ENCODE data around the gene SAMD4A.
A peak's percentile ranks its signal among the peaks of the same experiment; 100 is the strongest.

Gene SAMD4A

DNA sequence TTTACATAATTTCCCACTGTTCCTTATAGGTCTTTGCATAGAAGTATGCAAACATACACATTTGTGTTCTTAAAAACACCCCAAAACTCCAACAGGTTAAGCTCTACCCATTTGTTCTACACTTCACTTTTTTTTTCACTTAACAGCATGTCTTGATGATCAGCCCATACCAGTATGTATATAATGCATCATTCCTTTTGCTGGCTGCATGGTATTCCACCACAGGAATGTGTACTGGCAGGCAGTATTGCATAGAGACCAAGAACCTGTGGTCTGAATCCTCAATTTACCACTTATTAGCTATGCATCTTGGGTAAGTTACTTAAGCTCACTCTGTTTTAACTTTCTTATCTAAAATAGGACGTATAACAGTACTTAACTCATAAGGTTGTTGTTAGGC lies 65.5 kb downstream of the SAMD4A start:
- no peak for DNase-seq (ENCODE audit: low read depth)

DNA sequence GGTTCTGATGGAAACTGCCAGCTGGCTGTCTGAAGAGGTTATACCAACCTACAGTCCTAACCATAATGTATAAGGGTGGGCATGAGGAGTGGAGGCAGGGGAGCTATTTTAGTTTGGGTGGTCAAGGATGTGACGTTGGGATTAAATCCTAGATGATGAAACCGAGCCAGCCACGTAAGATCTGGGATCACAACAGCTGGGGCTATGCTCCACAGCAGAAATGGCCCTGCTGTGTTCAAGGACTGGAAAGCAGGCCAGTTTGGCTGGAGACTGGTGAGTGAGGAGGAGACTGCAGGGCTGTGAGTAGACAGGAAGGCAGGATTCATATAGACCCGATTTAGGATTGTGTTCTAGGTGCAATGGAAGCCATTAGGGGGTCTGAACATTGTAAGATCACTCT lies 66.1 kb downstream of the SAMD4A start:
- no peak for DNase-seq (ENCODE audit: low read depth)

DNA sequence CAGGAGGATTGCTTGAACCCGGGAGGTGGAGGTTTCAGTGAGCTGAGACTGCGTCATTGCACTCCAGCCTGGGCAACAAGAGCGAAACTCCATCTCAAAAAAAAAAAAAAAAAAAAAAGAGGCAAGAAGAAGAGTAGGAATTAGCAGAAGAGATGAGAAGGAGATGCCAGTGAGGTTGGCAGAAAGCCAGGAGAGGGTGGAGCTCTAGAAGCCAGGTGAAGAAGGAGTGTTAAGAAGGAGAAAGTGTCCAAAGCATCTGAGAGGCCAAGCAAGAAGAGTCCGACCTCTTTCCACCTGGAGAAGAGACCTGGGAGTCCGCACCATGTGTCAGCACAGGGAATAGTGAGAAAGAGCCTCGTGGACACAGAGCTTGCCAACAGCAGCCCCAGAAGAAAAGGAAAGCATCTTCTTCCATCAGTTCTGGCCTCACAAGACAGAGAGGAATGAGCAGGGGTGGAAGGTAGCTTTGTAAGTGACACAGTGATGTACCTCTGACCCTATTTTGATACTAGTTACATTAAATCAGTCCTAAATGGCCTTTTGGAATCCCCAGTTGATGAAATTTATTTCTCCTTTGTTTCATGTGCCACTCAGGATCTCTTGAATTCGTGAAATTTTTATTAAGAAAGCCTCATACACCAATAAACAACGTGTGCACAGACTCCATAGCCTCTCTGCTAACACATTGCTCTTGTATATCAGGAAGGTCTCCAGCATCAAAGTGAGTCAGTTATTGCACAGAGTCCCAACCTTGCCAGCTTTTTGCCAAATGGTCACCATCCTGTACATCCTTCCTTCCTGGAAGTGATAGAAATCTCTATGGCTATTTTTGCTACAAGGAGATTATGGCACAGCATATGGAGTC lies 70.6 kb downstream of the SAMD4A start:
- no peak for DNase-seq (ENCODE audit: low read depth)

DNA sequence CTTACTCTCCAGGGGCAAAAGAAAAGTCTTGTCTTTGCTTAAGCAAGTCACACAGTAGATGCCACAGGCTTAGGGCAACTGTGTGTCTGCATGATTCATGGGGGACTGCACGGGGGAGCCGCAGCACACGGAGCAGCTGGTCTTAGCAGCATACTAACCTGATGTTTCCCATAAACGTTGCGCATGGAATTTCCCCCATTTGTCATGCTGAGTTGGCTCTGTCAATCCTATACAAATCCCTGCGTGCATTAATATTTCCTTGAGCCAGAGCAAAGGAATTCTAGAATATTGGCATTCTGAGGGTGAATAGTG lies 71.2 kb downstream of the SAMD4A start:
- DNase-seq (ENCODE audit: low read depth), result no peak

DNA sequence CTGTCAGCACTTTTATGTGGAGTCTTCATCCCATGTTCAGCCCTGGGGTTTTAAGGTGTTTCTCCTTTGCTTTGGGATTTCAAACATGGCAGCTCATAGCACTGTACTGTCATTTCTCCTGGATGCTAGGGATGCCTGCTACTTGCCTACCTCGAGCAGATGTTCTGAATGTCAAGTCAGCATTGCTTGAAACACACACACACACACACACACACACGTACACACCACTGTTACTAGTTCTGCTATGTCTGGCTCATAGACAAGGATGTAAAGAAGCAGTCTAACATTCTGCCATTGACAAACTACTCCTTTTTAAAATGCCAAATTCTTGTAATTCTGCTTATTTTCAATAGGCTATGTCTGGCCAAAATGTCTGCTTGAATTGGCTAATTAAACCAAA lies 72.7 kb downstream of the SAMD4A start:
- no peak for DNase-seq (ENCODE audit: low read depth)

DNA sequence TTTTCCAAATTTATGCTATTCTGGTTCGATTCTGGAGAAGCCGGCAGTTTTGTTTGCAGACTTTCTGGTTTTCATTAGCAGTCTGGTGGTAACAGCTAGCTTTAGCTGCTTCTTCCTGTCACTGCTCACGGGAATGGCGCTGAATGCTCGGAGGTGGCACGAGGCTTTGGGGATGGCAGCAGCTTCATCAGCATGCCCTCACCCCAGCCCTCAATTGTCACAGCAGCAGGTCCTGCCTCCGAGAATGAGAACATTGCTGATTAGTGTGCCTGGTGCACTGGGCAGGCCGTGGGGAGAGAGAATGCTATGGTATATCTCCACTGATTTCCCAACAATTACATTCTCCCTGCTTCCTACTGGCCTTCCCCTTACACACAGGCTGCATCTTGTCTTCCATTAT lies 73.6 kb downstream of the SAMD4A start:
- peak; percentile 20 for DNase-seq (ENCODE audit: low read depth)

DNA sequence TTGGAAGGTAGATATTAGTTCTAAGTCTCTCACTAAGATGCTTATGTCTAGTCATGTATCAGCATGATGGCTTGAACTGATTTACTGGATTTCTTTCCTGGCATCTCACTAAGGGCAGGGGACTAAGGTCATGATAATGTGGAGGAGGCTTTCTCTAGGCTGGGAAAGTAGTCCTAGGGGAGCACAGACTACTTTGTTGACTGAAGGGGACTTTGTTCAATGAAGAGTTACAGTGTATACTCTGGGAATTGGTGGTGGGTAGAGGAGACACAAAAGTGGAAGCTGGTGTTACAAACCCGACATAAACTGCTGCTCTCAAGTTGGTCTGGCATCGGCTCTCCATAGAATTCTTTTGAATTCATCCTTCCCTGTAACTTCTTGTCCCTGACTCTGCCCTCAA lies 75.2 kb downstream of the SAMD4A start:
- no peak for DNase-seq (ENCODE audit: low read depth)

DNA sequence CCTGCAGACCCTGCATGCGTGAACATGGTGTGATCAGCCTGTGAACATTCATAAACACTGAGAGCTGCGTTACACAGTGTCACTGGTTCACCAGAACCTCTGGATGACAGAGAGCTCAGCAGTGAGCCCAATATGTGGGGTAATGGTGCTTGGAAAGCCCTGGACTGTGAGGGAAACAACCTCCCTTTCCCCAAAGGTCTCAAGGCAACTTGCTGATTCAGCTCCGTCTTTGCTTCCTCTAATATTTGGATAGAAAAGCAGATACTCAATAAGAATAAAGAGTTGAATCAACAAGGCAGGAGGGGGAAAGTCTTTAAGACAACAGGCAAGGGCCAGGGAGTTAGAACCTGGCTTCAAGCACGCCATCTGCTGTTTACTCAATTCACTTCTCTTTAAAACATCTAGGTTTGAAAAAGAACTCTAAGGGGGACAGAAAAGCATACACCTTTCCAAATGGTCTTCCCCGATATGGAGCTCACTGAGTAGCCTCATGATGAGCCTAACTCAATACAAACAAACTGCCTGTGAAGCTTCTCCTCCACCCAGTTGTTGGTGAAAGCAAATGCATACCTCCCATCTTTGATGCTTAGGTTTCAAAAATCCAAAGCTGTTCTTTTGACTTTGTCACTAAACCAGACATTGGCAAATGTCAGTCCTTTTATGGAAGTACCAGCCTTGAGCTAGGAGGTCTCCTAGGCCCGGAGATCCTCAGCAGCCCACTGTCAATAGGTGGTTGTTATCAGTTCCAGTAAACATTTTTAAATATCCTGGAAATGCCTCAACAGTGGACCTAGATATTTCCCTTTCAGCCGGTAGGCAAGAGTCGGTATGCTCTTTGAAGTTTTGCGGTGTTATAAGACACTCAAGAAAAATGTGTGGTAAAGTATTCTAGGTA lies 76.1 kb downstream of the SAMD4A start:
- peak; percentile 23 for DNase-seq (ENCODE audit: low read depth)

DNA sequence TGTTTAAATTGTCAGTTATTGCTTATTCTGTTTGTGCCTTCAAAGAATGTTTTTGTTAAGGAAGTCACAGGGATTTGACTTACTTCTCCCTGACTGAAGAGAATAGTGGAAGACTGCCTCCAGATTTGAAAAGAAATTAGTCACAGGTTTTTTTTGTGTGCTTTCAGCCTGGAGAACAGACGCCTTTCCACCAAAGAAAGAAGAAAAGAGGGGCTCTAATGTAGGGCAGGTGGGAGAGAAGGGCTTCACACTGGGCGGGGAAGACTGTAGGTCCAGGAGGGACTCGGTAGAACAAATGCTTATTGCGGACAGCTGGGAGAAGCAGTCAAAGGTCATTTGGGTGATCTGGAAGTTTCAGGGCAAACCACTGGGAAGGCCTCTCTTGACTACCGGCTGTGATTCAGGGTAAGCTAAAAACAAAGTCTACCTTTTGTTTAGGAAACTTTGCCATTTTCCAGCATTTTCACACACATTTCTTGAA lies 76.8 kb downstream of the SAMD4A start:
- no peak for DNase-seq (ENCODE audit: low read depth)

DNA sequence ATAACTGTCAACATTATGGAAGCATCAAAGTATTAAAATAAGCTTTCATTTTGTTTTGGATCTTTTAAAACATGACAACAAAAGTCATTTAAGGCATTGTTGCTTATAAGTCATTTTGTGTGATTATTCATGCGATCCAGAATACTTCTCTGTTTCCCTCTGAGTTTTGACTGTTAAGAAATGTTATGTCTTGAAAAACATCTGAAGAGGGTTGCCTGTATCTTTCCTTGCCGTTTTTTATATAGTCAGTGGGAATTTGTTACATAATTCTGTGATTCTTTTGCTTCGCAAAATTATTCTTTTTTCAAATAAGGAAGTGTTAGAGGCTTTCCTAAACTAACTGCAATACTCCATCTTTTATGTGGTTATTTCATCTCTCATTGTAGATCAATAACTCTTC lies 78.7 kb downstream of the SAMD4A start:
- DNase-seq (ENCODE audit: low read depth), result no peak

DNA sequence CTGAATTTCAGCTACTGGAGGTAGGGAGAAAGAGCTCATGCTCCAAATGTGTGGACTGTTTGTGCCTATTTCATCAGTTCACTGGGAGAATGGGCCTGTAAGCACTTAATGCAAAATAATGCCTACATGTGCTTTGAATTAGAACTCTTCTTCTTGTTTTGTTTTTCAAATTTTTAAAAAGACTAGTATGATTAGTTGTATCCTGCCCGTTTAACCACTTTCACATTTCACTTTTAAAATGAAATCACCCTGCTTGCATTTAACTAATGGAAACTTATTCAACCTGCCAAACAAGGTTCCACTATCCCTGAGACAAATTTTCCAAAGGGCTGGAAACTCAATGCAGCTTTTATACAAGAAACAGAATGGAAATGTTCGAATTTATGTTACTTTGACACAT lies 79.7 kb downstream of the SAMD4A start:
- peak; percentile 45 for DNase-seq (ENCODE audit: low read depth)

DNA sequence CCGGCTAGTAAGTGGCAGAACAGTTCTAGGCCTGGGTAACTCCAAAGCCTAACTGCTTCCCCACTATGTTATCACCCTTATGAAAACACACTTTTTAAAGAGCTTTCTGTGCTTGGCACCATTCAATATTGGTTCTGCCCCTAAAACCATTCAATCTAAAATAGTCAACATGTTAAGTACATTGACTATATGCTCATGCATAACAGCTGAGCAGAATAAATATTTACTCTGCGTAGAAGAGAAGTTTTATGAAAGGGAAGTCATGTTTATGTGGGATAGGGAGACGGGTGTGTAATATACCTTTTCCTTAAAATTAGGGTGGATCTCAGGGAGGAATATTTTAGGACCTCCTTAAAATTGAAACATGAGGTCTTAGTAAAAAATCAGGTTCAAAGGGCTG lies 80.5 kb downstream of the SAMD4A start:
- no peak for DNase-seq (ENCODE audit: low read depth)

DNA sequence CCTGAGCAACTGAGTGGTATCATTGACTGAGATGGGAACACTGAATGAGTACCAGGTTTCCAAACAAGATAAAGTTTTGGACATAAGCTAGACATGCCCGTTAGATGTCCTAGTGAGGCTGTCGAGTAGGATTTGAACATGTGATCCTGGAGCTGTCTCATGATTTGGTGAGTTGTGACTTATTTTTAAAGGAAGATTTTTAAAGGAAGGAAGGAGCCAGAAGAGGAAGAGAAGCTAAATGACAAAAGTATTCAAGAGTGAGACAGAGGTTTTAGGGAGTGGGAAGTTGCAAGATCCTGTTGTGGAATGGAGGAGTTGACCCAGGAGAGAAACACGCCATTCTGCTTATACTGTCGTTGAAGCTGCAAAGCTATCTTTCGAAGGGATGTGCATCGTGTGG lies 82.1 kb downstream of the SAMD4A start:
- no peak for DNase-seq (ENCODE audit: low read depth)

DNA sequence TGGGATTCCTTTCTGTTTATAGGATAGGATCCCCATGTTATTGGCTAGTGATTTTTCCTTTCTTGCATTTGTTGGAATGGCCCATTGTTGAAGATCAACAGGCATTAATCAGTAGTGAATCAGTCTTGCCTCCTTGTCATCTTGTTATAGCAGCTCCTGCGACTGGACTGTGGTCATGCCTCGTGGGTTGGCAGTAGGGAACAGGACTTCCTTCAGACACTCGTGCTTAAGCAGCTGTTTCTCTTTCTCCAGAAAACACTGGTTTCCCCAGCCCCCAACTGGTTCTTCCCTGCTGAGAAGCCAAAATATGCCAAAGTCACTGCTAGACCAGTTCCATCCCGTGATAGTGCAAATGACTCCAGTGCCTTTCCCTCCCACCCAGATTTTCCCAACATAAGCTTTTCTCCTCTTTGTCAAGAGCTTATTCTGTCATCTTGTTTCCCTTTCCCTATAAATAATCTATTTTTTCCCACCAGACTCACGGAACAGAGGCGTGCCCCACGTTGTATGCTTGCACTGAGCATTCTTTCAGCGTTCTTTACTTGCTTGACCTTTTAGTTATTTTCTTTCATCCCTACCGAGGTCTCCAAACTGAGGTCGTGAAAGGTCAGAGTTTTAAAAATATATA lies 83.5 kb downstream of the SAMD4A start:
- peak; percentile 58 for DNase-seq (ENCODE audit: low read depth)

DNA sequence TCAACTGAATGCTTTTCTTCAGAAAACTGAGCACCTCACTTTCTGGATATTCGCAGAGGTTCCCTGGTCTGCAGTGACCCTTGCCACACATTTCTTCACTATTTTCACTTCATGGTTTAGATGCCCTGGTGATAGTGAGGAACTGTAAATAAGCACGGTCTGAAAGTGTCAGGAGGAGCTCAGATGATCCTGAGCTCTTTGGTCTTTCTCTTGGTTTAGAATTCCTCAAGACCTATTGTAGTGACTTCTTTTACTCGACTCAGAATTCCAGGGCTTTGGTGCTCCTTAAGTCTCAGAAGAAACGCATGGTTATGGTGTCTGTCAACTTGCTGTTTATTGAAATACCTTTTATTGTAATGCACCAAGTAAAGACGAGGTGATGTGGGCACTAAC lies 84.0 kb downstream of the SAMD4A start:
- no peak for DNase-seq (ENCODE audit: low read depth)

DNA sequence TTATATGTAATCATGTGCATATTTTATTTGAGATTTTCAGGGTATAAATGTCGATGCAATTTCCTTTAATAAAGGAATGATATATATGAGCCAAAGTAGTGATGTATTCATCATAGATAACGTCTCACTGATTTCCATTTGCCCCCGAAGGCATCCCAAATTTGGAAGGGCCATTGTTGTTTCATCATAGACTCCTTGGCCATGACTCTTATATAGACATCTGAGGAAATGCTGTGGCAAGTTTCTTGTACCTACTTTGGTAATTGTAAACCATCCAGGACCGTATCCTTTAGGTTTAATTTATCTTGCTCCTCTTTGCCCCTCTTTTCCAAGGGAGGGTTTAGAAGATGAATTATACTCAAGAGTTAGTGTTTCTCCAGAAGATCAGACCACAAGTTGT lies 84.7 kb downstream of the SAMD4A start:
- DNase-seq (ENCODE audit: low read depth), result no peak

DNA sequence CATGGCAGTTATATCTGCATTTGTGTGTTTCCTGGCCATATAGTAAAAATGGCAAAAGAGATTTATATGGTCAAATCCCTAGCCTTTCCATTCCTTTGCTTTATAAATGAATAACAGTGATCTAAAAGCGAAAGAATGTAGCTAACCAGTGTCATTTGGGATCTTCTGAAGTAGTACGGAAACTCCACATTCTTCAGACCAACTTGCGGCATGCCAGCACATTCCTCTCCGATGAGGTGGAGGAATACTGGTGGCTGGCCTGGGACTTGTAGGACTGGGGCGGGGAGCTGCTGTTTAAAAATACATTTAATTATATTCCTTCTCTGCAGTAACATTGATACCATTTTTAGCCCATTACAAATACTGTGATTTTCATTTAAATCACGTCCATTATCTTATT lies 85.3 kb downstream of the SAMD4A start:
- DNase-seq (ENCODE audit: low read depth), result peak; percentile 99

DNA sequence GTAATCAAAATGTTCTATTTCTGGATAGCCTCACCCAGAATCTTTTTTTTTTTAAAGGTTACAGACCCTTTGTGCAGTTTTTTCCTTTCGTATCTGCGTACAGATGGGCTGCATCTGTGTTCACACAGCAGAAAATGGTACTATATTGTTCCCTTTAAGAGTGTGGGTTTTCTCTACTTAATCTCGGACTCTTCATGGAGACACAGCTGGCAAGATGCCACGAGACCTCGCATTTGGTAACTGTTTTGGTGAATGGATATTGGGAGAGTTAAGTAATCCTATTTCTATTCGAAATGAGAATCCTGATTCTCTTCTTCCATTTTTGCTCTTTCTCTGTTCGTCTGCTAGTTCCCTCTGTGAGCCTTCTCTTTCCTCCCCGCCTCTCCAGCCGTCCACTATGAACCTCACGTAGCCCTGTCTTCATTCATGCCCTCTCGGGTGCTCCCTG lies 85.7 kb downstream of the SAMD4A start:
- no peak for DNase-seq (ENCODE audit: low read depth)

DNA sequence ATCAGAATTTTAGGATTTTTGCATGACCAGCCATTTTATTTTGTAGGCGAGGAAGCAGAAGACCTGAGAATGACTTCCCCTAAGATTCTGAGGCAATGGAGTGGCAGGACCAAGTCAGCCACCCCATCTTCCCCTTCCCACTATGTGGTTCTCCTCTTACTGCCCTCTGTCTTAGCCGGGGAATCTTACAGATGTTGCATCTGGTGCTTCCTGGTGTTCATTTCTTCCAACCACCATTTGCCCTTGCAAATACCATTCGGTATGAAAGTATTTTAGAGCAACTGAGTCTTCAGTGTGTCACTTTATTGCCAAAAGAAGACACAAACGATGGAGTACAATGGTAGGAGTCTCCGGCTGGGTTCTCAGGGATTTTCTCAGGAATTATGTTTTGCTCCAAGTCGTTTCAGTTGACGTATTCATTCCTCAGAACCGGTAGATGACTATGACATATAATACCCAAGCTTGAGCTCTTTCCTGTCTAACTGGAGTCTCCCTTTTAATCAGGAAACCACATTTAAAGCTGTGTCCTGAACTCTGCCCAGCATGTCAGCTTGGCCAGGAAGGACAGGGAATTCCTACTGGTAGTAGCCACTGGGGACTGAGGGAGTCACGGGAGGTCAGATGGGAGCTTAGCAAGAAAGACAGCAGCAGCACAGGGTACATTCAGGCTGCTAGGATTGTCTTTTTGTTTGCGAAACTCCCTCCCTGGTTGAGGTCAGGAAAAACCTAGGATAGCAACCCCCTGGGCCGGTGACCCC lies 87.0 kb downstream of the SAMD4A start:
- DNase-seq (ENCODE audit: low read depth), result peak; percentile 82

DNA sequence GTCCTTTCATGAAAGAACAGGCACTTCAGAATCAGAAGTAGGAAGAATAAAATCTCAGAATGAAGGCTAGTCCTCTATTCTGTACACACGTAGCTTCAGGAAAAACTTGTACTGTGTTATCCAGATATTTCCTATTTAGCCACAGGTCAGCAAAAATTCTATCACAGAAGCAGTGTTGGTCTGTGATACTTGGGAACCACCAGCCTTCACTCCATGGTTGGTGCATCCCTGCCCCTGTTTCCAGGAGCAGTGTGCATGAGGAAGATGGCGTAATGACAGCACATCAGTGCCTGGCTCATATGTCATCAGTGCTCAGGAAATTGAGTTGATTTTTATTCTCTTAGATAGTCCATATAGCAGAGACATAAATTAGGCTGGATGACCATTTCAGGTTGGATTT lies 87.7 kb downstream of the SAMD4A start:
- no peak for DNase-seq (ENCODE audit: low read depth)

DNA sequence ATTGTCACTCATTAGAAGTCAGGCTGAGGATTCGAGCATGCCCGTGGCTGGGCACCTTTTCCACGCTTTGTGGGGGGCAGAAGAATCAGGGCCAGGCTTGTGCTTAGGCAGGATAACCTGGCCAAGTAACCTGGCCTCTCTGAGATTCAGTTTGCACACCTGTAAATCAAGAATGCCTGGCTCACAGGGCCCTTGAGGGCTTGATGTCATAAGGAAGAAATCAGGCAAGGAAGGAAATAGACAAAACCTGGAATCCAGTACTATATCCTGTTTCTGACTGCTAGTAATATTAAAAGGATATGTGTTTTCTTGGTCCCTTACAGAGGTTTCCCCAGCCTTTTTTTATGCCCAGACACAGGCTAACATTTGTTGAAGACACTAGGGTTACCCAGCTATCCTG lies 91.9 kb downstream of the SAMD4A start:
- no peak for DNase-seq (ENCODE audit: low read depth)

DNA sequence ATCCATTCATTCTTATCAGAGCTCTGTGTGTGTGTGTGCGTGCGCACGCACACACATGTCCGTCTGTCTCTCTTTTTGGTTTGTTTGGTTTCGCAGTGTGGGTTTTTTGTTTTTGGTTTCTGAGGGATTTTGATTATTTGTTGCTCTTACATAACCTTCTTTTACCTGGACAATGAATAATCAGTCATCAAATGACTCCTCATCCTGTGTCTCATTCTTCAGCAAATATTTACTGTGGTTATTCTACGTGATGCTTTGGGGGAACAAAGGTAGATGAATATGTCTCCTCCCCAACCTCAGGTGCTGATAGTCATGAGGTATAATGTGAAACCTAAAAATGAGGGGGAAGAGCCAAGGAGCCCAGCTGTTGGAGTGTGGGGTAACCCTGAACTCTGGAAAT lies 92.4 kb downstream of the SAMD4A start:
- no peak for DNase-seq (ENCODE audit: low read depth)
